OCI-LY1 (cell line): Measurements from ENCODE around the gene HMGA1.

Source experiments
- H2AFZ ChIP-seq: fragments of 200-600 bp; sonication (generic), shearing (Covaris generic); 2 replicates; pipeline ENCODE4 v1.6.0; 2014; ENCODE audit warnings: antibody characterized with exemption, mild to moderate bottlenecking, low read length
- H3F3A ChIP-seq: fragments of 200-600 bp; sonication (generic), shearing (Covaris generic); 2 replicates; pipeline ENCODE4 v1.6.0; 2014; ENCODE audit warnings: mild to moderate bottlenecking, antibody characterized with exemption, low read length, moderate library complexity; ENCODE audit not compliant: insufficient read depth
- H3K27ac ChIP-seq: fragments of 200-600 bp; sonication (generic); 2 replicates; pipeline ENCODE4 v1.5.1; 2014; ENCODE audit warnings: low read length, mixed run types, mild to moderate bottlenecking, low read depth; ENCODE audit not compliant: poor library complexity, severe bottlenecking
- H3K27me3 ChIP-seq: fragments of 200-600 bp; sonication (generic); 2 replicates; pipeline ENCODE4 v1.6.0; 2014; ENCODE audit warnings: antibody characterized with exemption, mild to moderate bottlenecking, low read length, moderate library complexity; ENCODE audit not compliant: insufficient read depth
- H3K36me3 ChIP-seq: fragments of 200-600 bp; sonication (generic); 2 replicates; pipeline ENCODE4 v1.6.1; 2014; ENCODE audit warnings: mild to moderate bottlenecking, antibody characterized with exemption, low read length, moderate library complexity, mixed read lengths; ENCODE audit not compliant: insufficient read depth
- H3K4me1 ChIP-seq: fragments of 200-600 bp; sonication (generic); 2 replicates; pipeline ENCODE4 v1.5.1; 2014; ENCODE audit warnings: mild to moderate bottlenecking, low read length, moderate library complexity; ENCODE audit not compliant: insufficient read depth, severe bottlenecking
- H3K4me2 ChIP-seq: fragments of 200-600 bp; sonication (generic), shearing (Covaris generic); 2 replicates; pipeline ENCODE4 v1.6.1; 2014; ENCODE audit warnings: low read length
- H3K4me3 ChIP-seq: fragments of 200-600 bp; sonication (generic); 2 replicates; pipeline ENCODE4 v1.5.1; 2014; ENCODE audit warnings: low read length, low read depth, mild to moderate bottlenecking, mixed read lengths; ENCODE audit not compliant: poor library complexity, severe bottlenecking
- H3K79me2 ChIP-seq: fragments of 200-600 bp; shearing (Covaris generic); 2 replicates; pipeline ENCODE4 v1.6.1; 2016; ENCODE audit warnings: mixed run types, low read length, mixed read lengths; ENCODE audit not compliant: insufficient read depth
- H3K9ac ChIP-seq: fragments of 200-600 bp; sonication (generic), shearing (Covaris generic); 2 replicates; pipeline ENCODE4 v1.6.1; 2014; ENCODE audit warnings: mild to moderate bottlenecking, low read length, mixed read lengths
- H3K9me2 ChIP-seq: fragments of 200-600 bp; sonication (generic), shearing (Covaris generic); 2 replicates; pipeline ENCODE4 v1.6.1; 2014; ENCODE audit warnings: low read depth, mild to moderate bottlenecking, low read length, mixed read lengths
- H3K9me3 ChIP-seq: fragments of 200-600 bp; shearing (Covaris generic); 2 replicates; pipeline ENCODE4 v1.6.1; 2014; ENCODE audit warnings: low read length, mixed read lengths
- H4K20me1 ChIP-seq: fragments of 200-600 bp; sonication (generic), shearing (Covaris generic); 2 replicates; pipeline ENCODE4 v1.6.0; 2016; ENCODE audit warnings: mild to moderate bottlenecking, low read length; ENCODE audit not compliant: insufficient read depth
- CTCF ChIP-seq: fragments of 200-600 bp; sonication (generic), shearing (Covaris generic); IDR thresholded peaks from 2 replicates; pipeline ENCODE4 v1.5.1; 2017; ENCODE audit warnings: mild to moderate bottlenecking, antibody characterized with exemption, low read length, moderate library complexity, mixed read lengths
- EZH2 ChIP-seq: fragments of 200-600 bp; sonication (generic), shearing (Covaris generic); IDR thresholded peaks from 2 replicates; pipeline ENCODE4 v1.8.0; 2017; ENCODE audit warnings: borderline replicate concordance, mixed run types, mild to moderate bottlenecking, antibody characterized with exemption, low read length, moderate library complexity, mixed read lengths

HMGA1 gene

GRCh38 chr6:34213772-34214171, 22.9 kb upstream of the HMGA1 start:
- Histone ChIP-seq H3K9me3 (no peaks in the 10 kb centered on the region), H3K4me3 (no peak overlapping the region), H3K4me2 (no peak overlapping the region), H3K27me3 (no peaks in the 10 kb centered on the region), H3K9me2 (no peaks in the 10 kb centered on the region), H3K36me3 (no peaks in the 10 kb centered on the region), H3K79me2 (no peaks in the 10 kb centered on the region), H3K27ac (no peak overlapping the region), H2AFZ (no peak overlapping the region), H3K9ac (no peak overlapping the region), H4K20me1 (no peaks in the 10 kb centered on the region), H3F3A (no peaks in the 10 kb centered on the region), H3K4me1 (peaks cover under 1% of the 10 kb centered on the region)
- TF ChIP-seq CTCF (no peak), EZH2 (no peak)

GRCh38 chr6:34218691-34219090, 18.0 kb upstream of the HMGA1 start:
- H3K27ac ChIP-seq = no peak overlapping the region
- no peaks in the 10 kb centered on the region for H3K36me3 ChIP-seq
- H3K79me2 ChIP-seq = no peaks in the 10 kb centered on the region
- H3K9ac ChIP-seq = no peak overlapping the region
- H3K4me1 ChIP-seq = peaks cover 26% of the 10 kb centered on the region
- no peak overlapping the region for H3K4me3 ChIP-seq
- H4K20me1 ChIP-seq = no peaks in the 10 kb centered on the region
- no peaks in the 10 kb centered on the region for H3F3A ChIP-seq
- H3K9me3 ChIP-seq = no peaks in the 10 kb centered on the region
- no peaks in the 10 kb centered on the region for H3K9me2 ChIP-seq
- no peak for TF ChIP-seq CTCF
- no peak for TF ChIP-seq EZH2
- no peaks in the 10 kb centered on the region for H3K27me3 ChIP-seq
- no peak overlapping the region for H3K4me2 ChIP-seq
- no peak overlapping the region for H2AFZ ChIP-seq

DNA sequence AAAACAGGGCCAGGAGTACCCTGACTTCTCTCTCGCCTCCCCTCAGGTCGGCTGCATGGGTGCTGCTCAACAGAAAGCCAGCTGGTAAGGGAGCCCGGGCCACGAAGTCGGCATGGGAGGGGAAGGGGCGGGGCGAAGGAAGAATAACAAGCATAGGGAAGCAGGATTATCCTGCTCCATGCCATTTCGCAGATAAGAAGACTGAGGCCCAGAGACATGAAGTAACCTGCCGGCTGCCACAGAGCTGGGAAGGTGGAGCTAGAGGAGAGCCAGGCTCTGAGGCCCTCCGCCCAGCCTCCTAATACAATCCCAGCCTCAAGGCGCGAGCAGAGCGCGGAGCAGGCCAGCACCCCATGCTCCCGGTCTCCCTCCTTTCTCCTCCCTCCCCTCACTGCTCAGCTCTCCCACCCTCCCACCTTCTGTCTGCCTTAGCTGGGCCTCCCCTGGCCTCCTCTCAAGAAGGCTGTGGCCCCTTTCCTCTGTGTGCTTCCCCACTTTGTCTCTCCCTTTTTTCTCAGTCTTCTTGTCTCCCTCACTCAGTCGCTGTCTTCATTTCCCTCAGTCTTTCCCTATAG, 13.2 kb upstream of the HMGA1 start:
- Histone ChIP-seq H3K36me3 (no peaks in the 10 kb centered on the region), H3K9ac (peak overlapping the region; percentile 59; the same call in 1 of the 2 replicates), H3K79me2 (no peaks in the 10 kb centered on the region), H3F3A (no peaks in the 10 kb centered on the region), H3K4me1 (peaks cover 48% of the 10 kb centered on the region), H3K27ac (peak overlapping the region; percentile 37), H3K4me3 (peak overlapping the region; percentile 59), H3K9me3 (no peaks in the 10 kb centered on the region), H4K20me1 (no peaks in the 10 kb centered on the region), H3K27me3 (no peaks in the 10 kb centered on the region), H2AFZ (no peak overlapping the region), H3K9me2 (no peaks in the 10 kb centered on the region), H3K4me2 (peak overlapping the region; percentile 76)
- TF ChIP-seq EZH2 (no peak), CTCF (no peak)
